Liver (tissue), 9 donors: ENCODE data around the gene ELAVL2. TPM values are rescaled to one million over a fixed set of nuclear protein-coding genes. Genes with fewer than 3 reads are reported as not detected.

Source experiments
- DNase-seq: peaks from one replicate; pipeline ENCODE4 v3.0.0-alpha.2; 2017; ENCODE audit warnings: low spot score
- H3K27ac ChIP-seq, 2 donors: one replicate each; pipeline ENCODE4 v1.7.0; 2013; ENCODE audit warnings: inconsistent platforms in 2 of 2, low read length in 2 of 2, control low read depth in 1 of 2, low read depth in 1 of 2, mild to moderate bottlenecking in 1 of 2
- H3K27me3 ChIP-seq, 4 donors: one replicate each; pipeline versions ENCODE4 v1.6.1 to v1.7.0; 2013; ENCODE audit warnings: low read length in 3 of 4, inconsistent platforms in 1 of 4, mild to moderate bottlenecking in 1 of 4, moderate library complexity in 1 of 4; ENCODE audit not compliant: control insufficient read depth in 4 of 4, insufficient read depth in 4 of 4
- H3K36me3 ChIP-seq, 4 donors: one replicate each; pipeline versions ENCODE4 v1.6.1 to v1.7.0; 2013; ENCODE audit warnings: low read length in 3 of 4, mild to moderate bottlenecking in 3 of 4, low read depth in 1 of 4, moderate library complexity in 1 of 4; ENCODE audit not compliant: control insufficient read depth in 4 of 4, insufficient read depth in 3 of 4
- H3K4me1 ChIP-seq, 4 donors: one replicate each; pipeline versions ENCODE4 v1.6.1 to v1.7.0; 2013; ENCODE audit warnings: low read length in 3 of 4, mild to moderate bottlenecking in 3 of 4, moderate library complexity in 1 of 4; ENCODE audit not compliant: control insufficient read depth in 4 of 4, insufficient read depth in 4 of 4
- H3K4me3 ChIP-seq, 3 donors: one replicate each; pipeline versions ENCODE4 v1.6.1 to v1.7.0; 2013; ENCODE audit warnings: low read length in 3 of 3, control low read depth in 1 of 3, low read depth in 1 of 3, mild to moderate bottlenecking in 1 of 3
- H3K9ac ChIP-seq, 2 donors: one replicate each; pipeline ENCODE4 v1.7.0; 2013; ENCODE audit warnings: low read length in 2 of 2, mild to moderate bottlenecking in 2 of 2, moderate library complexity in 2 of 2, control low read depth in 1 of 2, low read depth in 1 of 2
- H3K9me3 ChIP-seq, 4 donors: one replicate each; pipeline versions ENCODE4 v1.6.1 to v1.7.0; 2013; ENCODE audit warnings: low read length in 3 of 4; ENCODE audit not compliant: control insufficient read depth in 4 of 4
- ATF3 ChIP-seq: IDR thresholded peaks from 2 replicates; pipeline ENCODE4 v1.6.1; 2016; ENCODE audit warnings: antibody characterized with exemption
- FOXA1 ChIP-seq: IDR thresholded peaks from 2 replicates; pipeline ENCODE4 v1.6.1; 2016; ENCODE audit warnings: antibody characterized with exemption
- FOXA2 ChIP-seq: IDR thresholded peaks from 2 replicates; pipeline ENCODE4 v1.6.1; 2016; ENCODE audit warnings: antibody characterized with exemption
- GABPA ChIP-seq, 2 donors: IDR thresholded peaks in 1 of 2; conservative IDR thresholded peaks in 1 of 2; 2 replicates each; pipeline ENCODE4 v1.6.1; 2016; ENCODE audit warnings: antibody characterized with exemption in 2 of 2, mild to moderate bottlenecking in 1 of 2, moderate library complexity in 1 of 2
- HNF4A ChIP-seq, 2 donors: conservative IDR thresholded peaks; 2 replicates each; pipeline ENCODE4 v1.6.1; 2016; ENCODE audit warnings: antibody characterized with exemption in 2 of 2, mild to moderate bottlenecking in 2 of 2
- HNF4G ChIP-seq: IDR thresholded peaks from 2 replicates; pipeline ENCODE4 v1.6.1; 2016; ENCODE audit warnings: antibody characterized with exemption
- JUND ChIP-seq, 2 donors: IDR thresholded peaks; 2 replicates each; pipeline ENCODE4 v1.6.1; 2016; ENCODE audit warnings: antibody characterized with exemption in 2 of 2
- NR2F2 ChIP-seq: IDR thresholded peaks from 2 replicates; pipeline ENCODE4 v1.6.1; 2016; ENCODE audit warnings: antibody characterized with exemption
- RAD21 ChIP-seq, 2 donors: IDR thresholded peaks; 2 replicates each; pipeline ENCODE4 v1.6.1; 2016; ENCODE audit warnings: antibody characterized with exemption in 2 of 2, mild to moderate bottlenecking in 2 of 2
- REST ChIP-seq: IDR thresholded peaks from 2 replicates; pipeline ENCODE4 v1.6.1; 2016; ENCODE audit warnings: antibody characterized with exemption, mild to moderate bottlenecking
- RXRA ChIP-seq, 2 donors: IDR thresholded peaks; 2 replicates each; pipeline ENCODE4 v1.6.1; 2017 to 2018; ENCODE audit warnings: antibody characterized with exemption in 2 of 2, mild to moderate bottlenecking in 1 of 2
- SP1 ChIP-seq: IDR thresholded peaks from 2 replicates; pipeline ENCODE4 v1.6.1; 2018; ENCODE audit warnings: antibody characterized with exemption, mild to moderate bottlenecking
- YY1 ChIP-seq: IDR thresholded peaks from 2 replicates; pipeline ENCODE4 v1.6.1; 2016; ENCODE audit warnings: antibody characterized with exemption, mild to moderate bottlenecking
- WGBS: extraction: QIAGEN DNeasy Blood & Tissue Kit; methylation state at CpG from one replicate; pipeline ENCODE4 v1.1.7; 2013; 5-methylcytosine and 5-hydroxymethylcytosine counted together
- polyA plus RNA-seq, 2 donors: library from polyadenylated mRNA; stranded (reverse) in 1 of 2; unstranded in 1 of 2; fragments of 200-250 nt in 1 of 2; fragments of >200 nt in 1 of 2; fragmentation: Nextera tagmentation in 1 of 2; extraction: Ambion mirVana in 1 of 2; gene quantifications; one replicate each; pipeline versions ENCODE4 v1.2.1 to v1.2.3, GENCODE V29; 2013 to 2015
- total RNA-seq, 2 donors: library from RNA; depleted of rRNA; stranded (reverse); fragments of >200 nt; gene quantifications; one replicate each; pipeline ENCODE4 v1.2.3, GENCODE V29; 2014
- TF ChIP-seq, protein P1 (sequence below): fragments of 150-350 bp; IDR thresholded peaks from 2 replicates; pipeline ENCODE4 v1.5.1; 2017; ENCODE audit warnings: improper control_type of control experiment, low read depth, low read length; ENCODE audit not compliant: missing input control
- TF ChIP-seq, protein P2 (sequence below): IDR thresholded peaks from 2 replicates; pipeline ENCODE4 v1.6.1; 2016; ENCODE audit warnings: antibody characterized with exemption
- donor health status: healthy.
- donor health status: healthy.
- donor health status: healthy.
- donor health status: healthy.
- donor health status: healthy.

ELAVL2 gene
- total and polyA plus RNA-seq, 4 donors, result 0.19 TPM; not detected in 3

- Histone ChIP-seq H3K4me1 (peaks cover 14 to 32% (median 18%) of the 10 kb centered on the region in 4 donors), H3K27me3 (peaks cover 0 to 25% (median 17%) of the 10 kb centered on the region in 4 donors), H3K9me3 (peaks cover 0 to 5% (median 1%) of the 10 kb centered on the region in 4 donors), H3K27ac (no peak overlapping the region), H3K36me3 (no peaks in the 10 kb centered on the region), H3K9ac (no peak overlapping the region), H3K4me3 (no peak overlapping the region)
- 6% methylated on average over 46 of the region's 46 CpGs for WGBS
- TF ChIP-seq RAD21 (IDR thresholded peaks at IDR 0.05) (no peak), RXRA (IDR thresholded peaks at IDR 0.05) (no peak), FOXA1 (no peak), SP1 (no peak), HNF4A (conservative IDR thresholded peaks at IDR 0.05) (no peak), ATF3 (no peak), GABPA (IDR thresholded peaks at IDR 0.05 in 1 of 2, conservative IDR thresholded peaks at IDR 0.05 in 1 of 2) (no peak), HNF4G (no peak), REST (no peak), FOXA2 (no peak), YY1 (no peak), JUND (IDR thresholded peaks at IDR 0.05) (no peak), NR2F2 (no peak)
- TF ChIP-seq, protein P1, sequence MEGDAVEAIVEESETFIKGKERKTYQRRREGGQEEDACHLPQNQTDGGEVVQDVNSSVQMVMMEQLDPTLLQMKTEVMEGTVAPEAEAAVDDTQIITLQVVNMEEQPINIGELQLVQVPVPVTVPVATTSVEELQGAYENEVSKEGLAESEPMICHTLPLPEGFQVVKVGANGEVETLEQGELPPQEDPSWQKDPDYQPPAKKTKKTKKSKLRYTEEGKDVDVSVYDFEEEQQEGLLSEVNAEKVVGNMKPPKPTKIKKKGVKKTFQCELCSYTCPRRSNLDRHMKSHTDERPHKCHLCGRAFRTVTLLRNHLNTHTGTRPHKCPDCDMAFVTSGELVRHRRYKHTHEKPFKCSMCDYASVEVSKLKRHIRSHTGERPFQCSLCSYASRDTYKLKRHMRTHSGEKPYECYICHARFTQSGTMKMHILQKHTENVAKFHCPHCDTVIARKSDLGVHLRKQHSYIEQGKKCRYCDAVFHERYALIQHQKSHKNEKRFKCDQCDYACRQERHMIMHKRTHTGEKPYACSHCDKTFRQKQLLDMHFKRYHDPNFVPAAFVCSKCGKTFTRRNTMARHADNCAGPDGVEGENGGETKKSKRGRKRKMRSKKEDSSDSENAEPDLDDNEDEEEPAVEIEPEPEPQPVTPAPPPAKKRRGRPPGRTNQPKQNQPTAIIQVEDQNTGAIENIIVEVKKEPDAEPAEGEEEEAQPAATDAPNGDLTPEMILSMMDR, result no peak
- TF ChIP-seq, protein P2, sequence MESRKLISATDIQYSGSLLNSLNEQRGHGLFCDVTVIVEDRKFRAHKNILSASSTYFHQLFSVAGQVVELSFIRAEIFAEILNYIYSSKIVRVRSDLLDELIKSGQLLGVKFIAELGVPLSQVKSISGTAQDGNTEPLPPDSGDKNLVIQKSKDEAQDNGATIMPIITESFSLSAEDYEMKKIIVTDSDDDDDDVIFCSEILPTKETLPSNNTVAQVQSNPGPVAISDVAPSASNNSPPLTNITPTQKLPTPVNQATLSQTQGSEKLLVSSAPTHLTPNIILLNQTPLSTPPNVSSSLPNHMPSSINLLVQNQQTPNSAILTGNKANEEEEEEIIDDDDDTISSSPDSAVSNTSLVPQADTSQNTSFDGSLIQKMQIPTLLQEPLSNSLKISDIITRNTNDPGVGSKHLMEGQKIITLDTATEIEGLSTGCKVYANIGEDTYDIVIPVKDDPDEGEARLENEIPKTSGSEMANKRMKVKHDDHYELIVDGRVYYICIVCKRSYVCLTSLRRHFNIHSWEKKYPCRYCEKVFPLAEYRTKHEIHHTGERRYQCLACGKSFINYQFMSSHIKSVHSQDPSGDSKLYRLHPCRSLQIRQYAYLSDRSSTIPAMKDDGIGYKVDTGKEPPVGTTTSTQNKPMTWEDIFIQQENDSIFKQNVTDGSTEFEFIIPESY, result no peak
- no peak for DNase-seq
Observed at GRCh38 chr9:23822261-23823169, 3.5 kb downstream of the ELAVL2 start.
